Body of pancreas (tissue), 4 donors: ENCODE results near the gene RBM38. TPM values are rescaled to one million over a fixed set of nuclear protein-coding genes. Genes with fewer than 3 reads are reported as not detected.

Source experiments
- ATAC-seq: fragments of 150-250 bp; one replicate; pipeline ENCODE4 v1.9.1; 2016
- DNase-seq, 4 donors: peaks; one replicate each; pipeline ENCODE4 v3.0.0-alpha.2; 2019
- H3K27ac ChIP-seq, 4 donors: fragments of 200-600 bp; sonication (generic); 1 replicate in 3 of 4; 2 replicates in 1 of 4; pipeline versions ENCODE4 v1.5.1 to v1.6.1; 2016 to 2019; ENCODE audit warnings: mild to moderate bottlenecking in 1 of 4, mixed read lengths in 1 of 4, moderate library complexity in 1 of 4
- H3K27me3 ChIP-seq, 2 donors: fragments of 200-600 bp; sonication (generic); one replicate each; pipeline ENCODE4 v1.6.0; 2016; ENCODE audit warnings: mild to moderate bottlenecking in 1 of 2
- H3K36me3 ChIP-seq, 2 donors: fragments of 200-600 bp; sonication (generic); replicated peaks in 1 of 2; 2 replicates each; pipeline ENCODE4 v1.5.1; 2016; ENCODE audit warnings: low read depth in 2 of 2; ENCODE audit not compliant: insufficient read depth in 1 of 2
- H3K4me1 ChIP-seq: fragments of 200-600 bp; sonication (generic); one replicate; pipeline ENCODE4 v1.6.0; 2016
- H3K4me3 ChIP-seq, 2 donors: fragments of 200-600 bp; sonication (generic); 1 replicate in 1 of 2; 2 replicates in 1 of 2; pipeline ENCODE4 v1.5.1; 2016 to 2019
- H3K9me3 ChIP-seq, 3 donors: fragments of 200-600 bp; sonication (generic); 1 replicate in 2 of 3; 2 replicates in 1 of 3; pipeline ENCODE4 v1.5.1; 2016
- POLR2A ChIP-seq, 3 donors: fragments of 450-650 bp; IDR thresholded peaks; one replicate each; pipeline ENCODE4 v1.6.1; 2016; ENCODE audit warnings: antibody characterized with exemption in 3 of 3, mild to moderate bottlenecking in 2 of 3
- WGBS, 2 donors: methylation state at CpG; one replicate each; pipeline ENCODE4 v1.1.5; 2017; 5-methylcytosine and 5-hydroxymethylcytosine counted together
- intact Hi-C: fragments of 100-400 bp; cut with DNase I; formaldehyde crosslinking; loops from one replicate; pipeline ENCODE4 v1.15.1; 2023
- total RNA-seq, 2 donors: library from RNA; depleted of rRNA; stranded (reverse); fragments of >200 nt; gene quantifications; one replicate each; pipeline ENCODE4 v1.1.0, GENCODE V29; 2016
- TF ChIP-seq, protein P1 (sequence below), 7 experiments: fragments of 450-650 bp in 4 of 7; fragments of 200-600 bp in 3 of 7; sonication (generic) in 3 of 7; IDR thresholded peaks; one replicate each; pipeline ENCODE4 v1.5.1; 2016 to 2019; ENCODE audit warnings: antibody characterized with exemption in 7 of 7

Gene RBM38
- total RNA-seq, 2 donors from 2014 or later: 5.6 to 12.7 TPM

DNA sequence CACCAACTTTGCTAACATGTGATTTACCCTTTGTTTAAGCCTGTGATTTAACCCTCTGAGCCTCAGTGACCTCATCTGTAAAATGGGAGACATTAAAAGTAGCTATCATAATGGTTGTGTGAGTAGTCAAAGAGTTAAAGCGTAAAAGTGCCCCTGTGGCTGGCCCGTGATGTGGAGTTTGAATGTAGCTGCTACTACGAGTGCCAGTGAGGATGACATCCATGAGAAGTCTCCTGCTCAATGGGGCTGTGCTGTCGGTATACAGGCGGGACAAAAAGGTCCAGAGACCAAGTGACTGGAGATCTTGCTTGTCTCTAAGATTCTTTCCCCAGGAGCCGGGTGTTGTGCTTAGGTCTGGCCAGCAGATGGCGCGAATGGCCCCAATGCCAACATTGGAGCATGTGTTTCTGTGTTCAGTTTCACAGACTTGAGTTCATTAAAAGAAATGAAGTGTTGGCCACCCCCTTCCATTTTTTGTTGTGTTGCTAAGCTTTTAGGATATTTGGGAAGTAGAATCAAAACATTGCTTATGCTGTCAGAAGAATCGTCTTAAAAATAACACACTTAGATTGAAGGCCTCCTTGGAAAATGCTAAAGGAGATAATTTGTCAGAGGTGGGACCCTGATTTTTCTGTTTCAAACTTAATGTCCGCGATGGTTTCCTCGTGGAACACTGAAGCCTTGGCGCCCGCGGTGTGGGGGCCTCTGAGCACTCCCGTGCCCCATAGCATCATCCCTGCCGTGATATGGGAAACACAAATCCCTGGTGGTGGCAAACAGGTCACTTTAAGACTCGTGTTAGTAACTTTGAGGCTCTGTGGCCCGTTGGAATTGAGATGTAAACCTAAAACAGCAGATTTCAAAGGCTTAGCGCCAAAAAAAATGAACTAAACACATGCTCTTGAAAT lies 9.3 kb upstream of the RBM38 start:
- no peaks in the 10 kb centered on the region for H3K4me1 ChIP-seq
- DNase-seq (peak; percentile 78 to 85 (median 83)), ATAC-seq (peak; percentile 80)
- TF ChIP-seq, protein P1, sequence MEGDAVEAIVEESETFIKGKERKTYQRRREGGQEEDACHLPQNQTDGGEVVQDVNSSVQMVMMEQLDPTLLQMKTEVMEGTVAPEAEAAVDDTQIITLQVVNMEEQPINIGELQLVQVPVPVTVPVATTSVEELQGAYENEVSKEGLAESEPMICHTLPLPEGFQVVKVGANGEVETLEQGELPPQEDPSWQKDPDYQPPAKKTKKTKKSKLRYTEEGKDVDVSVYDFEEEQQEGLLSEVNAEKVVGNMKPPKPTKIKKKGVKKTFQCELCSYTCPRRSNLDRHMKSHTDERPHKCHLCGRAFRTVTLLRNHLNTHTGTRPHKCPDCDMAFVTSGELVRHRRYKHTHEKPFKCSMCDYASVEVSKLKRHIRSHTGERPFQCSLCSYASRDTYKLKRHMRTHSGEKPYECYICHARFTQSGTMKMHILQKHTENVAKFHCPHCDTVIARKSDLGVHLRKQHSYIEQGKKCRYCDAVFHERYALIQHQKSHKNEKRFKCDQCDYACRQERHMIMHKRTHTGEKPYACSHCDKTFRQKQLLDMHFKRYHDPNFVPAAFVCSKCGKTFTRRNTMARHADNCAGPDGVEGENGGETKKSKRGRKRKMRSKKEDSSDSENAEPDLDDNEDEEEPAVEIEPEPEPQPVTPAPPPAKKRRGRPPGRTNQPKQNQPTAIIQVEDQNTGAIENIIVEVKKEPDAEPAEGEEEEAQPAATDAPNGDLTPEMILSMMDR (IDR thresholded peaks at IDR 0.05): peak; percentile 74 to 97 (median 90)
- no peak for TF ChIP-seq POLR2A (IDR thresholded peaks at IDR 0.05)
- no peaks in the 10 kb centered on the region for H3K9me3 ChIP-seq
- 33 to 37% methylated on average over 20 of the region's 20 CpGs for WGBS, 2 donors
- intact Hi-C loops: loop anchor here (5.0 kb wide), 1 partner anchor 110 kb away; no protein-coding TSS in a partner anchor
- no peaks in the 10 kb centered on the region for H3K27me3 ChIP-seq
- peaks cover 0 to 4% of the 10 kb centered on the region in 2 donors for H3K36me3 ChIP-seq
- H3K4me3 ChIP-seq: no peak overlapping the region
- no peak overlapping the region for H3K27ac ChIP-seq

DNA sequence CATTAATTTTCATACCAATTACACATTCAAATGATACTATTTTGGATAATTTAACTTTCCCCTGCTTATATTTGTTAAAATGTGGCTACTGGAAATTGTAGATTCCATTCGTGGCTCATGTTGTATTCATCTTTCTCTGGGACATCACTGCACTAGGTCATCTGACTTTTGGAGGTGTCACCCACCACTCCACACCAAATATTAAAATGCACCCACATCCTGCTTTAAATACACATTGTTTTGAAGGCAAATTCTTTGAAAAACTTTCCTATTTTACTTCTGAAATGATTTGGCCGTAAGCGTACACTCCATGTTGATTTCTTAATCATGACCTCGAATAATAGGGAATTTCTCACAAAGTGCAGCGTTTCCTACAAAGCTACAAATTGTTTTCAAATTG lies 8.7 kb upstream of the RBM38 start:
- H3K27me3 ChIP-seq: no peaks in the 10 kb centered on the region
- intact Hi-C loops: loop anchor here (5.0 kb wide), 1 partner anchor 110 kb away; no protein-coding TSS in a partner anchor
- H3K27ac ChIP-seq: no peak overlapping the region
- no peak overlapping the region for H3K4me3 ChIP-seq
- DNase-seq (no peak), ATAC-seq (no peak)
- H3K4me1 ChIP-seq: no peaks in the 10 kb centered on the region
- peaks cover 0 to 4% of the 10 kb centered on the region in 2 donors for H3K36me3 ChIP-seq
- 81% methylated on average over 5 of the region's 5 CpGs for WGBS, 2 donors
- H3K9me3 ChIP-seq: no peaks in the 10 kb centered on the region
- TF ChIP-seq, protein P1 (IDR thresholded peaks at IDR 0.05): no peak
- TF ChIP-seq POLR2A (IDR thresholded peaks at IDR 0.05): no peak

DNA sequence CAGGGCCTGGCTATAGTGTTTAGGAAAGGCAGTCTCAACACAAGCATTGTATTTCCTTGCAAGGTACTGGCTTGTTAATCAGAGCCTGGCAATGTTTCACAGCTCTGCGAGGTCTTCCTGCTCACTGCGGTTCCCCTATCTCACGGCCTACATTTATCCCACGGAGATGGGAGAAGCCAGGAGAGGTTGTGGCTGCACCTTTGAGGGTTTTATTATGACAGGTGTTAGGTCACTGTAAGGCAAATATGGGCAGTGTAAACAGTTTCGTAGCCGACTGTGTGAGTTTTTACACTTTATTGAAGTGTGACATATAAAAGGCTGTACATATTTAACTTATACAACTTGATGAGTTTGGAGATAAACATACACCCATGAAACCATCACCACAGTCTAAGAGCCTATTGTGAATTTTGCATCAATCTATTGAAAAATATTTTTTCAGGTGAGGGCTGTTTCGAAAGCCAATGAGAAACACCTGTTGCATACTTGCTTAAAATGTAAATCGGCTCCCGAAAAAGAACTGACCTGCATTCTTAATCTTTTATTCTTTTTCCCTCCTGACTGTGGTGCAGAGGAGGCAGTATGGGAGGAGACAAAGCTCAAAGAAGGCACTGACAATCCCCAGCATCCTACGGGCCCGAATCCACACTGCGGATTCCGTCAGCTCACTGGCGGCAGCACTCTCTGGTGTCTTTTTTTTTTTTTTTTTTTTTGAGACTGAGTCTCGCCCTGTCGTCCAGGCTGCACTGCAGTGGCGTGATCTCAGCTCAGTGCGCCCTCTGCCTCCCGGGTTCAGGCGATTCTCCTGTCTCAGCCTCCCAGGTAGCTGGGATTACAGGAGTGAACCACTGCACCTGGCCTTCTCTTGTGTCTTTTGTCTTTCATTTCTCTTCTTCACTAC lies 7.5 kb upstream of the RBM38 start:
- Histone ChIP-seq H3K27me3 (no peaks in the 10 kb centered on the region), H3K27ac (no peak overlapping the region), H3K9me3 (no peaks in the 10 kb centered on the region), H3K4me1 (no peaks in the 10 kb centered on the region), H3K36me3 (no peaks in the 10 kb centered on the region), H3K4me3 (no peak overlapping the region)
- intact Hi-C loops: loop anchor here (5.0 kb wide), 1 partner anchor 109 kb away; no protein-coding TSS in a partner anchor
- no peak for TF ChIP-seq POLR2A (IDR thresholded peaks at IDR 0.05)
- TF ChIP-seq, protein P1 (IDR thresholded peaks at IDR 0.05): no peak
- WGBS, 2 donors: 72 to 77% methylated on average over 20 of the region's 20 CpGs
- ATAC-seq (no peak), DNase-seq (no peak)

DNA sequence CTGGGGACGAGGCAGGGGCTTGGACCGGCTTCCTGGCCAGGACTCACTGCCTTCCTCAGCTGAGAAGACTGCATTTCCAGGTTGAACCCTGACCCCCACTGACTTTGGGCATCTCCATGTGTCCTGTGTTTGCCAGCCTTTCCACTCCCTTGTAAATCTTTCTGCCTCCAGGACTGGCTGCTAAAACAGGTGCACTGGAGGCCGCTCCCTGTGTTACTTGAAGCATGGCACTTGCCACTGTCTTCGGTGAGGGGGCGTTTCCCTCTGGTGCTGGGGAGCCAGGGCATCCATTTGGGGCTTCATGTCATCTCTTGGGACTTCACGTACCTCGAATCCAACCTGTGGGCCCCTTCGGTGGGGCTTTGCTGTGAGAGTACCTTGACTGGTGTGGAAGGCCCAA lies 6.7 kb upstream of the RBM38 start:
- no peak for TF ChIP-seq POLR2A (IDR thresholded peaks at IDR 0.05)
- TF ChIP-seq, protein P1 (IDR thresholded peaks at IDR 0.05): no peak
- 89 to 100% methylated on average over 2 to 8 of the region's 8 CpGs for WGBS, 2 donors
- no peaks in the 10 kb centered on the region for H3K9me3 ChIP-seq
- no peaks in the 10 kb centered on the region for H3K27me3 ChIP-seq
- ATAC-seq (no peak), DNase-seq (no peak)
- H3K27ac ChIP-seq: no peak overlapping the region
- intact Hi-C loops: loop anchor here (5.0 kb wide), 1 partner anchor 108 kb away; no protein-coding TSS in a partner anchor
- H3K4me3 ChIP-seq: no peak overlapping the region
- H3K36me3 ChIP-seq: no peaks in the 10 kb centered on the region
- H3K4me1 ChIP-seq: peaks cover 4% of the 10 kb centered on the region
